Progenitor cell of endocrine pancreas (in vitro differentiated cells): Measurements from ENCODE around the gene ACSF2. TPM values are rescaled to one million over a fixed set of nuclear protein-coding genes. Genes with fewer than 3 reads are reported as not detected.
"Not testable (repeated sequence)": the region's sequence is repeated elsewhere in the genome, so short reads cannot be mapped to it uniquely, and the experiment has no call there.

ENCODE experiments used
- DNase-seq: peaks from one replicate; pipeline ENCODE4 v3.0.0; 2021; ENCODE audit warnings: low spot score; ENCODE audit not compliant: unreplicated experiment
- H3K27ac Mint-ChIP-seq: 2 replicates; pipeline ENCODE4 v1.8.0; 2021; ENCODE audit warnings: mild to moderate bottlenecking, moderate library complexity, mixed read lengths
- H3K27me3 Mint-ChIP-seq: 2 replicates; pipeline ENCODE4 v1.8.0; 2021; ENCODE audit warnings: mixed read lengths
- H3K36me3 Mint-ChIP-seq: 2 replicates; pipeline ENCODE4 v1.8.0; 2022; ENCODE audit warnings: mixed read lengths; ENCODE audit not compliant: insufficient read depth
- H3K4me1 Mint-ChIP-seq: 2 replicates; pipeline ENCODE4 v1.8.0; 2021; ENCODE audit warnings: low read depth, mixed read lengths
- H3K4me3 Mint-ChIP-seq: 2 replicates; pipeline ENCODE4 v1.8.0; 2021; ENCODE audit warnings: low read depth, mild to moderate bottlenecking, moderate library complexity, mixed read lengths
- H3K9me3 Mint-ChIP-seq: 2 replicates; pipeline ENCODE4 v1.8.0; 2021; ENCODE audit warnings: low read depth, mixed read lengths
- total RNA-seq: library from RNA; stranded (reverse); gene quantifications from 2 replicates; pipeline ENCODE4 v1.2.1, GENCODE V29; 2021
- TF ChIP-seq, protein P1 (sequence below): fragments of 200-600 bp; sonication (generic); IDR thresholded peaks from one replicate; pipeline ENCODE4 v1.5.0; 2021; ENCODE audit warnings: antibody characterized with exemption, mild to moderate bottlenecking; ENCODE audit not compliant: unreplicated experiment

Gene ACSF2
- total RNA-seq, 1 donor from 2014 or later: 72.6 TPM

- DNase-seq: no peak
- TF ChIP-seq, protein P1, sequence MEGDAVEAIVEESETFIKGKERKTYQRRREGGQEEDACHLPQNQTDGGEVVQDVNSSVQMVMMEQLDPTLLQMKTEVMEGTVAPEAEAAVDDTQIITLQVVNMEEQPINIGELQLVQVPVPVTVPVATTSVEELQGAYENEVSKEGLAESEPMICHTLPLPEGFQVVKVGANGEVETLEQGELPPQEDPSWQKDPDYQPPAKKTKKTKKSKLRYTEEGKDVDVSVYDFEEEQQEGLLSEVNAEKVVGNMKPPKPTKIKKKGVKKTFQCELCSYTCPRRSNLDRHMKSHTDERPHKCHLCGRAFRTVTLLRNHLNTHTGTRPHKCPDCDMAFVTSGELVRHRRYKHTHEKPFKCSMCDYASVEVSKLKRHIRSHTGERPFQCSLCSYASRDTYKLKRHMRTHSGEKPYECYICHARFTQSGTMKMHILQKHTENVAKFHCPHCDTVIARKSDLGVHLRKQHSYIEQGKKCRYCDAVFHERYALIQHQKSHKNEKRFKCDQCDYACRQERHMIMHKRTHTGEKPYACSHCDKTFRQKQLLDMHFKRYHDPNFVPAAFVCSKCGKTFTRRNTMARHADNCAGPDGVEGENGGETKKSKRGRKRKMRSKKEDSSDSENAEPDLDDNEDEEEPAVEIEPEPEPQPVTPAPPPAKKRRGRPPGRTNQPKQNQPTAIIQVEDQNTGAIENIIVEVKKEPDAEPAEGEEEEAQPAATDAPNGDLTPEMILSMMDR: peak; percentile 36
- Mint-ChIP-seq H3K4me1 (peaks cover 54% of the 10 kb centered on the region), H3K4me3 (peak overlapping the region; percentile 74), H3K36me3 (no peaks in the 10 kb centered on the region), H3K27ac (peak overlapping the region; percentile 94), H3K27me3 (no peaks in the 10 kb centered on the region), H3K9me3 (no peaks in the 10 kb centered on the region)
Measured at GRCh38 chr17:50426814-50427787, 1.1 kb downstream of the ACSF2 start.

GRCh38 chr17:50428126-50428525 lies 2.1 kb downstream of the ACSF2 start:
- not testable (repeated sequence) for H3K36me3 Mint-ChIP-seq, DNase-seq, H3K27me3 Mint-ChIP-seq, H3K9me3 Mint-ChIP-seq
- peak overlapping the region; percentile 74 for H3K4me3 Mint-ChIP-seq
- H3K4me1 Mint-ChIP-seq: peaks cover 54% of the 10 kb centered on the region
- H3K27ac Mint-ChIP-seq: peak overlapping the region; percentile 90

DNA sequence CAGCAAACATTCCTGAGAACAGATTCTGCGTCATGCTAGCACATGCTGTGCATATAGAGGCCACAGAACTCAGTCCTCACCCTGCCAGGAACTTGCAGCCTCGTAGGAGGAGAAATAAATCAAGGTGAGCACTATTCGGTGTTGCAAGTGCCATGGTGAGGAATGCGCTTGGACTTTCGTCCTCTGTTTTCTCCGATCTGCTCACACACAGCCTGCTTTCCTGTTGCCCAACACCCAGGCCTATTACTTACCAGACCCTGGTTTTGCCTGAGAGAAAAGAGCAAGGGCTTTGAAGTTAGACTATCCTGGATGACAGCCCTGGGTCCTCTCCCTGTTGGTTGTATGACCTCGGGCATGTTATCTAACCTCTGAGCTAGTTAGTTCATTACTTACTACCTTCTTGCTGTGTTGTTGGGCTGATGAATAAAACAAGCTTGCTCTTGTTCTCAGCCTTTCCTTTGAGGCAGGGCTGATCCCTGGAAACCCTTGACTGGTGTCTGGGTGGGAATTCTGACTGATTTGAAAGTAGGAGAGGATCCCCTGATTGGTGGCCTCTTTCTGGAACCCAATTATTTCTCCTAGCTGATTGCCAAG lies 2.9 kb downstream of the ACSF2 start:
- TF ChIP-seq, protein P1: no peak
- Mint-ChIP-seq H3K36me3 (no peaks in the 10 kb centered on the region), H3K4me1 (peaks cover 48% of the 10 kb centered on the region), H3K27ac (peak overlapping the region; percentile 24), H3K9me3 (no peaks in the 10 kb centered on the region), H3K4me3 (peak overlapping the region; percentile 21), H3K27me3 (no peaks in the 10 kb centered on the region)
- no peak for DNase-seq

- Mint-ChIP-seq H3K27me3 (no peaks in the 10 kb centered on the region), H3K9me3 (no peaks in the 10 kb centered on the region), H3K27ac (no peak overlapping the region), H3K4me1 (peaks cover 42% of the 10 kb centered on the region), H3K4me3 (no peak overlapping the region), H3K36me3 (peaks cover 1% of the 10 kb centered on the region)
- no peak for DNase-seq
- TF ChIP-seq, protein P1: no peak
Measured at GRCh38 chr17:50429793-50430192, 3.8 kb downstream of the ACSF2 start.

GRCh38 chr17:50430821-50431618 lies 5.0 kb downstream of the ACSF2 start:
- H3K9me3 Mint-ChIP-seq: no peaks in the 10 kb centered on the region
- no peak overlapping the region for H3K4me3 Mint-ChIP-seq
- peak overlapping the region; percentile 54 for H3K27ac Mint-ChIP-seq
- H3K4me1 Mint-ChIP-seq: peaks cover 39% of the 10 kb centered on the region
- peaks cover 1% of the 10 kb centered on the region for H3K36me3 Mint-ChIP-seq
- TF ChIP-seq, protein P1: no peak
- no peaks in the 10 kb centered on the region for H3K27me3 Mint-ChIP-seq
- no peak for DNase-seq
